Omental fat pad (tissue), 4 donors: ENCODE results near the gene PIK3C2G. TPM values are rescaled to one million over a fixed set of nuclear protein-coding genes. Genes with fewer than 3 reads are reported as not detected.
"Not testable (repeated sequence)": the region's sequence is repeated elsewhere in the genome, so short reads cannot be mapped to it uniquely, and the experiment has no call there.

Experiments used
- ATAC-seq: fragments of 150-250 bp; one replicate; pipeline ENCODE4 v1.9.1; 2016; ENCODE audit warnings: mild to moderate bottlenecking, moderate library complexity; ENCODE audit not compliant: low FRiP score
- DNase-seq: peaks from one replicate; pipeline ENCODE4 v3.0.0-alpha.2; 2019; ENCODE audit warnings: low spot score
- total RNA-seq, 4 donors: library from RNA; depleted of rRNA; stranded (reverse); fragments of >200 nt; gene quantifications; one replicate each; pipeline ENCODE4 v1.1.0, GENCODE V29; 2016
- TF ChIP-seq, protein P1 (sequence below), 3 donors: fragments of 450-650 bp; IDR thresholded peaks; one replicate each; pipeline ENCODE4 v1.5.1; 2016 to 2017; ENCODE audit warnings: antibody characterized with exemption in 3 of 3, mild to moderate bottlenecking in 3 of 3, moderate library complexity in 2 of 3

Gene PIK3C2G
- total RNA-seq, 4 donors from 2014 or later = 0.12 to 0.47 (median 0.19) TPM

DNA sequence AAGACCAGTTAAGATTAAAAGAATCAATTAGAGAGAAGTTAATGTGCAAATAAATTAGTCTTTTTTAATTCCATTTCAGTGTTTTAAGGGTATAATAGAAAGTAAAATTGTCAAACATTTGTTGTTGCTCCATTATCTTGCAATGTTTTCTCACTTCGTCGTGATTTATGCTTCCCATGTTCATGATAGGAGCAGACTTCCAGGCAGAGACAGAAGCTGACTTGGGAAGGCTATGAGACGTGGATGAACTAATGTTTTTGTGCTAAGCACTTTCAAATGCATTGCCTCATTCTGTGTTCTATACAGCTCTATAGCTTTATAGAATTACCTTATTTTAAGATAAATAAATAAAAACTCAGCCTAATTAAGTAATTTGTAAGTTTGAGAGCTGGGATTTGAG is 226.2 kb downstream of the PIK3C2G start:
- no peak for ATAC-seq
- TF ChIP-seq, protein P1, sequence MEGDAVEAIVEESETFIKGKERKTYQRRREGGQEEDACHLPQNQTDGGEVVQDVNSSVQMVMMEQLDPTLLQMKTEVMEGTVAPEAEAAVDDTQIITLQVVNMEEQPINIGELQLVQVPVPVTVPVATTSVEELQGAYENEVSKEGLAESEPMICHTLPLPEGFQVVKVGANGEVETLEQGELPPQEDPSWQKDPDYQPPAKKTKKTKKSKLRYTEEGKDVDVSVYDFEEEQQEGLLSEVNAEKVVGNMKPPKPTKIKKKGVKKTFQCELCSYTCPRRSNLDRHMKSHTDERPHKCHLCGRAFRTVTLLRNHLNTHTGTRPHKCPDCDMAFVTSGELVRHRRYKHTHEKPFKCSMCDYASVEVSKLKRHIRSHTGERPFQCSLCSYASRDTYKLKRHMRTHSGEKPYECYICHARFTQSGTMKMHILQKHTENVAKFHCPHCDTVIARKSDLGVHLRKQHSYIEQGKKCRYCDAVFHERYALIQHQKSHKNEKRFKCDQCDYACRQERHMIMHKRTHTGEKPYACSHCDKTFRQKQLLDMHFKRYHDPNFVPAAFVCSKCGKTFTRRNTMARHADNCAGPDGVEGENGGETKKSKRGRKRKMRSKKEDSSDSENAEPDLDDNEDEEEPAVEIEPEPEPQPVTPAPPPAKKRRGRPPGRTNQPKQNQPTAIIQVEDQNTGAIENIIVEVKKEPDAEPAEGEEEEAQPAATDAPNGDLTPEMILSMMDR (IDR thresholded peaks at IDR 0.05) = no peak
- DNase-seq = no peak

DNA sequence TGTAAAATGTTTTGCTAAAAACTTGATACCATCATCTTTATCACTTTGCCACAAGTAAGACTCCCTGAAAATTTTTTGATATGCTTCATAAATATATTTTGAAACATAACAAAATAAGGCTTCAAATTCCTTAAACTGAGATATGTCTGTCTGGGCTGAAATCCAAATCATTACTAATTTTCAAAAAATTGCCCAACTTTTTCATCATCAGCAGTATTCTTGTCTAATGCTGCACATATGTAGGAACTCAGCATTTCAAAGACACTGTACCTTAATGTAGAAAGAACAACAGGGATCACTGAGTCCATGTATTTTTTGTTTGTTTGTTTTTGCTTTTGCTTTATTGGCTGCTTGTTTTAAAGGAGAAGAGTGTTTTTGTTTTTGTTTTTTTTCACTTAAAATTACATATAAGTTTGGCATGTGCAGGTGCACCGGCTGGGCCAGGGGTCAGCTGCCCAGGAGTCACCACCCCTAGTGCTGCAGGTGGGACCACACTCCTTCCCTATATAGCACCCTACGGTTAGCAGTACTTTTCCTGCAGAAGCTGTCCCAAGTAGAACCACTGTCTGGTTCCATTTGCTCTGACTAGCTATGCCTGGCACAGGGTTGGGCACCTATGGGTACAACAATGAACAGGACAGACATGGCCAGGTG is 231.2 kb downstream of the PIK3C2G start:
- TF ChIP-seq, protein P1 (IDR thresholded peaks at IDR 0.05) = no peak
- no peak for DNase-seq
- ATAC-seq = peak; percentile 81

DNA sequence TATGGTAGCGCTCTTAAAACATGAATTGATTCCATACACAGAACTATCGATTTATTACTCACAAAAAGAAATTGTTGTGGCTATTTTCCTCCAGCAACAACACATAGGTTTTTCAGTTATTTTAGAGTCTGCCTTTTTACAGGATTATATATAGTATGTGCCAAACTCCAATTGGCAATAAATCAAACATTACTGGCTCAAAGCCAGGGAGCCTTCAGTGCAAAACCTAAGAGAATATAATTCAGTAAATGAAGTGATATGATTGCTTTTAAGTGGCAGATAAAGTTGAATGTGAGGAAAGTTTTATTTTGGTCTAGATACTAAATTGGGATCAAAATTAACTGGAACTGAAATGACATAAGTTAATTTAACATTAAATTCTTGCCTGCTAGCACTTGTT is 234.8 kb downstream of the PIK3C2G start:
- DNase-seq (no peak), ATAC-seq (no peak)
- TF ChIP-seq, protein P1 (IDR thresholded peaks at IDR 0.05) = no peak

DNA sequence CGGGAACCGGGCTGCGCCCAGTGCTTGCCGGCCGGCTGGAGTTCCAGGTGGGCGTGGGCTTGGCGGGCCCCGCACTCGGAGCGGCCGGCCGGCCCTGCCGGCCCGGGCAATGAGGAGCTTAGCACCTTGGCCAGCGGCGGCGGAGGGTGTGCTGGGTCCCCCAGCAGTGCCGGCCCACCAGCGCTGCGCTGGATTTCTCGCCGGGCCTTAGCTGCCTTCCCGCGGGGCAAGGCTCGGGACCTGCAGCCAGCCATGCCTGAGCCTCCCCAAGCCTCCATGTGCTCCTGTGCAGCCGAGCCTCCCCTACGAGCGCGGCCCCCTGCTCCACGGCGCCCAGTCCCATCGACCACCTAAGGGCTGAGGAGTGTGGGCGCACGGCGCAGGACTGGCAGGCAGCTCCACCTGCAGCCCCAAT is 238.8 kb downstream of the PIK3C2G start:
- not testable (repeated sequence) for DNase-seq, ATAC-seq

DNA sequence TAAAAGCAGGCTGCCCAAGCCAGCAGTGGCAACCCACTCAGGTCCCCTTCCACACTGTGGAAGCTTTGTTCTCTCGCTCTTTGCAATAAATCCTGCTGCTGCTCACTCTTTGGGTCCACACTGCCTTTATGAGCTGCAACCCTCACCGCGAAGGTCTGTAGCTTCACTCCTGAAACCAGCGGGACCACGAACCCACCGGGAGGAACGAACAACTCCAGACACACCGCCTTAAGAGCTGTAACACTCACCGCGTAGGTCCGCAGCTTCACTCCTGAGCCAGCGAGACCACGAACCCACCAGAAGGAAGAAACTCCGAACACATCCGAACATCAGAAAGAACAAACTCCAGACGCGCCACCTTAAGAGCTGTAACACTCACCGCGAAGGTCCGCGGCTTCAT is 239.4 kb downstream of the PIK3C2G start:
- not testable (repeated sequence) for ATAC-seq, DNase-seq

DNA sequence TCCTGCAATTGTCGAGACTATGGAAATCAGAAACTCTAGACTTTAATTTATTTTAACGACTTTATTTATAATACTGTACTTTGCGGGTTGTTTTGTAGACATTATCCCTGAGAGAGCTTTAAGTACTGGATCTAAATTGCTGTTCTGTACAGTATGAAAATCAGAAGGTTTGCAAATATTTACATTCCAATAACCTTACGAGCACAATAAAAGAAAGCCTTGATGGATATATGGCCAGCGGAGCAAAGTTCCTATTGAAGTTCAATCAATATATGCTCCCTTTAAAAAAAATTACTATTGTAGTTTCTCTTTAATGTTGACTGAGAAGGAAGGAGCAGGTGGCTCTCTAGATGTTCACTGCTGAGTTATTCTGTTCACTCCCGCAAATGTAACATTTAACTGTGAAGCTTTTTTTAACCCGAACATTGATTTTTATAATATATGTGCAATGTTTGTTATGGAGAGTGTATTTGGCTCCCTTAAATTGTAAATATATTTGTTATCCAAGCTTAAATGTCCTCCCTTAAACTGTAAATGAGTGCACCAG is 241.2 kb downstream of the PIK3C2G start:
- ATAC-seq (no peak), DNase-seq (no peak)
- TF ChIP-seq, protein P1 (IDR thresholded peaks at IDR 0.05) = no peak

DNA sequence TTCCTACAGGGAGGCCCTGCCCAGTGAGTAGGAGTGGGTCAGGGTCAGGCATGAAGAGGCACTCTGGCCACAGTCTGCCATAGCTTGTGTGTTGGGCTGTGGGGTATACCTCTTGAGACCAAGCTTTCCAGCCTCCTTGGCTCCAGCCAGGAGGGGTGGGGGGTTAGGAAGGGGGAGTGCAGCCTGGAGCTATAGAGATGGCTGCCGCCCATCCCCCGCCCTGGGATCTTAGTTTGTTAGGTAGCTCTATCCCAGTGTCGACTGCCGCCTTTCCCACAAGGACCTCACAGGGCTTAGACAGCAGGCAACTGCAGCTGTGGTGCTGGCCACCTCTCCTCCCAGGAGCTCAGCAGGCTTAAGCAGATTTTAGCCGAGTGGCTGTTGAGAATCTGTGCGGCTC is 260.1 kb downstream of the PIK3C2G start:
- TF ChIP-seq, protein P1 (IDR thresholded peaks at IDR 0.05) = no peak
- no peak for DNase-seq
- ATAC-seq = no peak

DNA sequence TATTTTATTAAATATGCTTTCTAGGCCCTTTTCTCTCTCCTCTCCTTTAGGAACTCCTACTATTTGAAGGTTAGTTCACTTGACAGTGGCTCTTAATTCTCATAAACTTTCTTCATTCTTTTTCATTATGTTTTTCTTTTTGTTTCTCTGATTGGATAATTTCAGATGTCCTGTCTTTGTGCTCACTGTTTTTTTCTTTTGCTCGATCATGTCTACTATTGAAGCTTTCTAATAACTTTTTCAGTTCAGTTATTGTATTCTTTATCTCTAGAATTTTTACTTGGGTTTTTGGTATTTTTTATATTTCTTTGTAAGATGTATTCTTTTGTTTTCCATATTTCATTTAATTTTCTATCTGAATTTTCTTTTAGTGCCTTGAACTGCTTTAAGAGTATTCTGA is 261.5 kb downstream of the PIK3C2G start:
- DNase-seq (no peak), ATAC-seq (no peak)
- TF ChIP-seq, protein P1 (IDR thresholded peaks at IDR 0.05) = no peak

DNA sequence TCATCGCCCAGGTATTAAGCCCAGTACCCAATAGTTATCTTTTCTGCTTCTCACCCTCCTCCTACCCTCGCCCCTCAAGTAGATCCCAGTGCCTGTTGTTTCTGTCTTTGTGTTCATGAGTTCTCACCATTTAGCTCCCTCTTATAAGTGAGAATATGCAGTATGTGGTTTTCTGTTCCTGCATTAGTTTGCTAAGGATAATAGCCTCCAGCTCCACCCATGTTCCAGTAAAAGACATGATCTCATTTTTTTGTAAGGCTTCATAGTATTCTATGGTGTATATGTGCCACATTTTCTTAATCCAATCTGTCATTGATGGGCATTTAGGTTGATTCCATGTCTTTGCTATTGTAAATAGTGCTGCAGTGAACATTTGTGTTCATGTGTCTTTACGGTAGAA is 281.2 kb downstream of the PIK3C2G start:
- ATAC-seq, DNase-seq: not testable (repeated sequence)
